Brain microvascular endothelial cell (primary cell): ENCODE measurements around the gene DNAH6.
A peak's percentile ranks its signal among the peaks of the same experiment; 100 is the strongest.

Experiments used
- DNase-seq: peaks from one replicate; pipeline ENCODE4 v3.0.0-alpha.2; 2020
- H3K27ac ChIP-seq: fragments of 250-450 bp; sonication (Bioruptor Pico); 2 replicates; pipeline ENCODE4 v1.5.1; 2020; ENCODE audit warnings: mild to moderate bottlenecking, moderate library complexity
- H3K27me3 ChIP-seq: fragments of 250-450 bp; sonication (Bioruptor Pico); replicated peaks from 2 replicates; pipeline ENCODE4 v1.5.1; 2020; ENCODE audit warnings: mild to moderate bottlenecking
- H3K36me3 ChIP-seq: fragments of 250-450 bp; sonication (Bioruptor Pico); replicated peaks from 2 replicates; pipeline ENCODE4 v1.5.1; 2020; ENCODE audit warnings: mild to moderate bottlenecking
- H3K4me3 ChIP-seq: 2 replicates; pipeline ENCODE4 v1.5.1; 2011; ENCODE audit warnings: low read depth, mild to moderate bottlenecking, control low read depth, low read length, moderate library complexity
- in situ Hi-C: cut with HindIII; loops from 2 replicates; pipeline ENCODE4 v1.10.0; 2017; ENCODE audit warnings: low sequenced_read_pairs, low pct_ligation_motif_present
- TF ChIP-seq, protein P1 (sequence below): IDR thresholded peaks from 2 replicates; pipeline ENCODE4 v1.5.1; 2011; ENCODE audit warnings: low read depth, mild to moderate bottlenecking, moderate library complexity, low read length, control low read depth, inconsistent platforms; ENCODE audit errors: missing control alignments

Gene DNAH6

GRCh38 chr2:84477886-84478285 is 38.4 kb upstream of the DNAH6 start:
- in situ Hi-C loops = no loop called here
- TF ChIP-seq, protein P1, sequence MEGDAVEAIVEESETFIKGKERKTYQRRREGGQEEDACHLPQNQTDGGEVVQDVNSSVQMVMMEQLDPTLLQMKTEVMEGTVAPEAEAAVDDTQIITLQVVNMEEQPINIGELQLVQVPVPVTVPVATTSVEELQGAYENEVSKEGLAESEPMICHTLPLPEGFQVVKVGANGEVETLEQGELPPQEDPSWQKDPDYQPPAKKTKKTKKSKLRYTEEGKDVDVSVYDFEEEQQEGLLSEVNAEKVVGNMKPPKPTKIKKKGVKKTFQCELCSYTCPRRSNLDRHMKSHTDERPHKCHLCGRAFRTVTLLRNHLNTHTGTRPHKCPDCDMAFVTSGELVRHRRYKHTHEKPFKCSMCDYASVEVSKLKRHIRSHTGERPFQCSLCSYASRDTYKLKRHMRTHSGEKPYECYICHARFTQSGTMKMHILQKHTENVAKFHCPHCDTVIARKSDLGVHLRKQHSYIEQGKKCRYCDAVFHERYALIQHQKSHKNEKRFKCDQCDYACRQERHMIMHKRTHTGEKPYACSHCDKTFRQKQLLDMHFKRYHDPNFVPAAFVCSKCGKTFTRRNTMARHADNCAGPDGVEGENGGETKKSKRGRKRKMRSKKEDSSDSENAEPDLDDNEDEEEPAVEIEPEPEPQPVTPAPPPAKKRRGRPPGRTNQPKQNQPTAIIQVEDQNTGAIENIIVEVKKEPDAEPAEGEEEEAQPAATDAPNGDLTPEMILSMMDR = no peak

DNA sequence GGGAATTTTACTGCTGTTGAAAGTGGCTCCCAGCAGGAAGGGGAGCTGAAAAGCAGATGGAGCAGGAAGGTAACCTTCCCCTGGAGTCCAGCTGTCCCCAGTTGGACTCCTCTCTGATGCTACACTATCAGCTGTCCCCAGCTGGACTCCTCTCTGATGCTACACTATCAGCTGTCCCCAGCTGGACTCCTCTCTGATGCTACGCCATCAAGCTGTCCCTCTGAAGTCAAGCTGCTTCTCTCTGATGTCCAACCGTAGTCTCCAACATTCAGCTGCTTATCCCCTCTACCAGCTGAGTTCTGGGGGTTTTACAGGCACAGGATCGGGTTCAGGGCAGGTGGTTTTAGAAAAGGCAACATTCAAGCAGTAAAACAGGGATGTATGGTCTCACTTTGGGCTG is 37.4 kb upstream of the DNAH6 start:
- Histone ChIP-seq H3K36me3 (no peaks in the 10 kb centered on the region), H3K27ac (no peak overlapping the region), H3K4me3 (no peak overlapping the region), H3K27me3 (no peaks in the 10 kb centered on the region)
- TF ChIP-seq, protein P1 = no peak
- no peak for DNase-seq
- in situ Hi-C loops = no loop called here

More at GRCh38 chr2:84477886-84478285, 38.4 kb upstream of the DNAH6 start:
- H3K27ac ChIP-seq = no peak overlapping the region
- H3K4me3 ChIP-seq = no peak overlapping the region
- no peak for DNase-seq
- H3K27me3 ChIP-seq = no peaks in the 10 kb centered on the region
- no peaks in the 10 kb centered on the region for H3K36me3 ChIP-seq

DNA sequence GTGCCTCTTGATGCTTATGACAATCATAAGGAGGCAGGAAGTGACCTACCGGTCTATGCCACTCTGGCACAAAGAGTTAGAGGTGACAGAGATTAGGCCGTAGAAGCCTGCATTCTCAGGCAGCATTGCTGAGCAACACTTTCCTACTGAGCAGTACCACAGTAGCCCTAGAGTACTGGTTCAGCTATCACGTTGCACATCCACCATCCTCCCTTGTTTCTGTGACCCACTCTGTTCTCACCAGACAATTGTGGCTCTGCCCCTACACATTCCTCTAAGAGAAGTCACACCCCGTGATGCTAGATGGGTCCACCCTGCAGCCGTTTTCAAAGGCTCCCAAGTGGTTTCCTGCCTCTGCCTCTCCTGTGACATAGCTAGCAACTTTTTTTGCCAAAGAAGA is 34.6 kb upstream of the DNAH6 start:
- Histone ChIP-seq H3K27me3 (no peaks in the 10 kb centered on the region), H3K27ac (no peak overlapping the region), H3K4me3 (no peak overlapping the region), H3K36me3 (no peaks in the 10 kb centered on the region)
- peak; percentile 73 for DNase-seq
- in situ Hi-C loops = no loop called here
- TF ChIP-seq, protein P1 = no peak

GRCh38 chr2:84482603-84483002 is 33.7 kb upstream of the DNAH6 start:
- in situ Hi-C loops = no loop called here
- DNase-seq = no peak
- Histone ChIP-seq H3K27ac (no peak overlapping the region), H3K4me3 (no peak overlapping the region), H3K36me3 (no peaks in the 10 kb centered on the region), H3K27me3 (no peaks in the 10 kb centered on the region)
- TF ChIP-seq, protein P1 = no peak

GRCh38 chr2:84483320-84483719 is 33.0 kb upstream of the DNAH6 start:
- H3K27me3 ChIP-seq = no peaks in the 10 kb centered on the region
- H3K4me3 ChIP-seq = no peak overlapping the region
- DNase-seq = no peak
- in situ Hi-C loops = no loop called here
- TF ChIP-seq, protein P1 = no peak
- no peak overlapping the region for H3K27ac ChIP-seq
- H3K36me3 ChIP-seq = no peaks in the 10 kb centered on the region

GRCh38 chr2:84486441-84487115 is 29.7 kb upstream of the DNAH6 start:
- TF ChIP-seq, protein P1 = no peak

More at GRCh38 chr2:84486441-84487115, 29.7 kb upstream of the DNAH6 start:
- Histone ChIP-seq H3K36me3 (no peaks in the 10 kb centered on the region), H3K27ac (no peak overlapping the region), H3K27me3 (no peaks in the 10 kb centered on the region), H3K4me3 (no peak overlapping the region)
- in situ Hi-C loops = no loop called here
- no peak for DNase-seq
